Tibial nerve (tissue), 3 donors: ENCODE measurements around the gene MAPK8IP3.

Experiments
- CTCF ChIP-seq, 5 experiments: fragments of 200-600 bp in 3 of 5; fragments of 450-650 bp in 2 of 5; sonication (generic) in 3 of 5; IDR thresholded peaks; one replicate each; pipeline ENCODE4 v1.5.1; 2016 to 2019; ENCODE audit warnings: antibody characterized with exemption in 5 of 5, mild to moderate bottlenecking in 3 of 5, moderate library complexity in 2 of 5
- POLR2A ChIP-seq, 2 donors: fragments of 450-650 bp; IDR thresholded peaks; one replicate each; pipeline ENCODE4 v1.6.1; 2017; ENCODE audit warnings: antibody characterized with exemption in 2 of 2, mild to moderate bottlenecking in 2 of 2, moderate library complexity in 2 of 2

- no peak for TF ChIP-seq CTCF (IDR thresholded peaks at IDR 0.05)
- TF ChIP-seq POLR2A (IDR thresholded peaks at IDR 0.05) = no peak
These were observed 17.0 kb upstream of the MAPK8IP3 start for GRCh38 chr16:1688807-1689560.
